GM12875 (cell line): ENCODE results near the gene MAP3K10.

Source experiments
- H3K4me3 ChIP-seq: one replicate; pipeline ENCODE4 v1.5.1; 2011; ENCODE audit warnings: low read depth, low read length, control low read depth
- CTCF ChIP-seq: IDR thresholded peaks from 2 replicates; pipeline ENCODE4 v1.5.1; 2011; ENCODE audit warnings: low read depth, mild to moderate bottlenecking, control low read depth, inconsistent platforms, low read length, moderate library complexity, borderline replicate concordance; ENCODE audit not compliant: insufficient read depth

The MAP3K10 gene

GRCh38 chr19:40177286-40178070 is 13.7 kb upstream of the MAP3K10 start:
- no peak for TF ChIP-seq CTCF

GRCh38 chr19:40178756-40179155 is 12.5 kb upstream of the MAP3K10 start:
- TF ChIP-seq CTCF: no peak
- H3K4me3 ChIP-seq: no peak overlapping the region

More at GRCh38 chr19:40177286-40178070, 13.7 kb upstream of the MAP3K10 start:
- H3K4me3 ChIP-seq: no peak overlapping the region

GRCh38 chr19:40184273-40184672 is 7.0 kb upstream of the MAP3K10 start:
- no peak for TF ChIP-seq CTCF
- no peak overlapping the region for H3K4me3 ChIP-seq

- TF ChIP-seq CTCF: no peak
- H3K4me3 ChIP-seq: peak overlapping the region; percentile 76
Measured at GRCh38 chr19:40191836-40192646, 815 bp downstream of the MAP3K10 start.

GRCh38 chr19:40192758-40193586 is 1.7 kb downstream of the MAP3K10 start:
- H3K4me3 ChIP-seq: no peak overlapping the region
- TF ChIP-seq CTCF: no peak

- no peak overlapping the region for H3K4me3 ChIP-seq
- no peak for TF ChIP-seq CTCF
Measured at GRCh38 chr19:40193587-40193849, 2.3 kb downstream of the MAP3K10 start.
